ENCODE measurements around the gene BMI1. TPM values are rescaled to one million over a fixed set of nuclear protein-coding genes. Genes with fewer than 3 reads are reported as not detected.

BMI1 gene
- polyA plus RNA-seq, 1 donor (not counting 4 experiments of a cell fraction or from before 2014, with no cell fraction given) = 33.1 TPM

DNA sequence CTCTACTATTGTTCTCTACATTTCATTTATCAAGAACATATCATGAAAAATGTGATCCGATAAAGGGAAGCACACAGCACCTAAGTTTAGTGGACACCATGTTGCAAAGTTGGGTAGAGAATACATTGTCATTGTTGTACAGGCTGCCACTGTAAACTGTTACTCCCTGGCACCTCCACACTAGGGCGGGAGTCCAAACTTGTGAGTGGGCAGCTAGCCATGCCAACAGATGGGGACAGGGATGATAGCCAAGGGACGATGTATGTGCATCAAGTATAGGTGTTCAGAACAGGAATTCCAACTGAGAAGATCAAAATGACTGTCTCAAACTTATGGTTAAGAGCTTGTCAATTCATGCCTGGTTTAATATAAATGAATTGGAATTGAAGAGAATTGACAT, 35.8 kb upstream of the BMI1 start:
- Histone ChIP-seq H4K20me1 (ENCODE audit: control insufficient read depth, extremely low read depth, insufficient read depth, low read length) (no peaks in the 10 kb centered on the region), H3K4me1 (ENCODE audit: control insufficient read depth, extremely low read depth, insufficient read depth, low read length) (no peaks in the 10 kb centered on the region), H2AFZ (ENCODE audit: control insufficient read depth, low read length) (no peak overlapping the region), H3K9me1 (ENCODE audit: control insufficient read depth, extremely low read depth, insufficient read depth, low read length) (no peaks in the 10 kb centered on the region), H3K27me3 (ENCODE audit: control insufficient read depth, extremely low read depth, insufficient read depth, low read length) (peaks cover 4% of the 10 kb centered on the region), H3K36me3 (ENCODE audit: control insufficient read depth in 2 of 2, extremely low read depth in 1 of 2, insufficient read depth in 2 of 2, low read length in 2 of 2) (no peaks in the 10 kb centered on the region), H3K4me2 (ENCODE audit: control insufficient read depth, extremely low read depth, insufficient read depth, low read depth, low read length) (no peak overlapping the region), H3K9me3 (ENCODE audit: control insufficient read depth, low read depth, low read length) (no peaks in the 10 kb centered on the region), H3K79me2 (ENCODE audit: control insufficient read depth, insufficient read depth, low read length) (no peaks in the 10 kb centered on the region), H3K9ac (ENCODE audit: control insufficient read depth, extremely low read depth, insufficient read depth, low read length) (no peak overlapping the region), H3K27ac (ENCODE audit: control insufficient read depth, insufficient read depth, low read length) (no peak overlapping the region), H3K4me3 (ENCODE audit: control insufficient read depth in 2 of 3, extremely low read depth in 1 of 3, insufficient read depth in 2 of 3, low read depth in 1 of 3, low read length in 3 of 3) (no peak overlapping the region)
- FAIRE-seq = no peak
- no peak for DNase-seq (ENCODE audit: low read depth, low spot score)
- dilution Hi-C loops (cut with MboI; ENCODE audit: extremely low pct_ligation_motif_present, low sequenced_read_pairs) = no loop called here
- TF ChIP-seq CTCF (optimal IDR thresholded peaks at IDR 0.05 in 1 of 3, IDR thresholded peaks at IDR 0.05 in 1 of 3, conservative IDR thresholded peaks at IDR 0.05 in 1 of 3; ENCODE audit: extremely low read depth in 1 of 3, insufficient read depth in 2 of 3, low read length in 3 of 3) = no peak
- no peak for TF ChIP-seq EZH2 (IDR thresholded peaks at IDR 0.05; ENCODE audit: low read length)

DNA sequence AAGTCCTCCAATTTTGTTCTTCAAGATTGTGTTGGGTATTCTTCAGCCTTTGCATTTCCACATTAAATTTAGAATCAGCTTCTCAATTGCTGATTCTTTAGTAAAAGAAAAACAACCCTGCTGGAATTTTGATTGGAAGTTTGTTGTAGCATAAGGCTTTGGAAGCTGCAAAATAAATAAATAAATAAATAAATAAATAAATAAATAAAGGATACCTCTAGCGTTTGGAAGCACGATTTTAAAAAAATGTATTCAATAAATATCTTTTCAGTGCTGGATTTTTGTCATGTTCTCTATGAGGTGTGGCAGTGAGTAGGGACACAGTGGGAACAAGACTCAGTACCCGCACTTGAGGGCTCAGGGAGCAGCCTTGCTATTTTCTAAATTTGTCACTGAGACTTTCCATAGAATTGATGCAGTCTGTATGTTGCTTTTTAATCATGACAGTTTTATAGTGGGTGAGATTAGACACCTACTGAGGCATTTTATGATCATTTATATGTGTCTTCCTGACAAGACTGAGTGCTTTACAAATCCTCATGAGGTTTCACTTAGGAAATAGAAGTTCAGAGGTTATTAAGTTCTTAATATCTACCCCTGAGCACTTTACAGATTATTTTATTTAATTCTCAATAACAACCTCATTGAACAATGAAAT, 27.0 kb upstream of the BMI1 start:
- Histone ChIP-seq H3K4me2 (ENCODE audit: control insufficient read depth, extremely low read depth, insufficient read depth, low read depth, low read length) (no peak overlapping the region), H3K9me3 (ENCODE audit: control insufficient read depth, low read depth, low read length) (no peaks in the 10 kb centered on the region), H4K20me1 (ENCODE audit: control insufficient read depth, extremely low read depth, insufficient read depth, low read length) (no peaks in the 10 kb centered on the region), H3K79me2 (ENCODE audit: control insufficient read depth, insufficient read depth, low read length) (no peaks in the 10 kb centered on the region), H3K9me1 (ENCODE audit: control insufficient read depth, extremely low read depth, insufficient read depth, low read length) (no peaks in the 10 kb centered on the region), H3K36me3 (ENCODE audit: control insufficient read depth in 2 of 2, extremely low read depth in 1 of 2, insufficient read depth in 2 of 2, low read length in 2 of 2) (no peaks in the 10 kb centered on the region), H3K27ac (ENCODE audit: control insufficient read depth, insufficient read depth, low read length) (no peak overlapping the region), H3K9ac (ENCODE audit: control insufficient read depth, extremely low read depth, insufficient read depth, low read length) (no peak overlapping the region), H3K27me3 (ENCODE audit: control insufficient read depth, extremely low read depth, insufficient read depth, low read length) (no peaks in the 10 kb centered on the region), H3K4me1 (ENCODE audit: control insufficient read depth, extremely low read depth, insufficient read depth, low read length) (no peaks in the 10 kb centered on the region), H3K4me3 (ENCODE audit: control insufficient read depth in 2 of 3, extremely low read depth in 1 of 3, insufficient read depth in 2 of 3, low read depth in 1 of 3, low read length in 3 of 3) (no peak overlapping the region), H2AFZ (ENCODE audit: control insufficient read depth, low read length) (no peak overlapping the region)
- no peak for DNase-seq (ENCODE audit: low read depth, low spot score)
- no peak for FAIRE-seq
- TF ChIP-seq CTCF (optimal IDR thresholded peaks at IDR 0.05 in 1 of 3, IDR thresholded peaks at IDR 0.05 in 1 of 3, conservative IDR thresholded peaks at IDR 0.05 in 1 of 3; ENCODE audit: extremely low read depth in 1 of 3, insufficient read depth in 2 of 3, low read length in 3 of 3) = no peak
- TF ChIP-seq EZH2 (IDR thresholded peaks at IDR 0.05; ENCODE audit: low read length) = no peak
- dilution Hi-C loops (cut with MboI; ENCODE audit: extremely low pct_ligation_motif_present, low sequenced_read_pairs) = no loop called here
